HG03108 (cell line): Measurements from ENCODE around the gene JMY.

Experiments
- ATAC-seq: cut with Tn5 transposase; IDR thresholded peaks from one replicate; pipeline ENCODE4 v1.9.1; 2021; ENCODE audit warnings: moderate library complexity; ENCODE audit not compliant: unreplicated experiment

Gene JMY

GRCh38 chr5:79285285-79285684 is 49.4 kb downstream of the JMY start:
- no peak for ATAC-seq

- ATAC-seq, result no peak
These were observed 49.9 kb downstream of the JMY start for GRCh38 chr5:79285833-79286232.

- no peak for ATAC-seq
These were observed 51.4 kb downstream of the JMY start for GRCh38 chr5:79287380-79287779.

GRCh38 chr5:79287907-79288306 is 52.0 kb downstream of the JMY start:
- ATAC-seq, result no peak

- ATAC-seq, result no peak
These were observed 59.1 kb downstream of the JMY start for GRCh38 chr5:79295029-79295428.

GRCh38 chr5:79297661-79298060 is 61.7 kb downstream of the JMY start:
- no peak for ATAC-seq

- no peak for ATAC-seq
These were observed 65.2 kb downstream of the JMY start for GRCh38 chr5:79301046-79301712.

- ATAC-seq, result no peak
These were observed 66.5 kb downstream of the JMY start for GRCh38 chr5:79302454-79302853.

GRCh38 chr5:79305706-79306105 is 69.8 kb downstream of the JMY start:
- no peak for ATAC-seq

- ATAC-seq, result no peak
These were observed 83.1 kb downstream of the JMY start for GRCh38 chr5:79318935-79319614.

- ATAC-seq, result no peak
These were observed 93.5 kb downstream of the JMY start for GRCh38 chr5:79329453-79329852.

- no peak for ATAC-seq
These were observed 94.1 kb downstream of the JMY start for GRCh38 chr5:79330071-79330470.

GRCh38 chr5:79333852-79334557 is 98.1 kb downstream of the JMY start:
- ATAC-seq, result no peak

- ATAC-seq, result no peak
These were observed 110.5 kb downstream of the JMY start for GRCh38 chr5:79346420-79346824.

GRCh38 chr5:79349047-79349446 is 113.1 kb downstream of the JMY start:
- ATAC-seq, result no peak

- ATAC-seq, result no peak
These were observed 114.0 kb downstream of the JMY start for GRCh38 chr5:79349881-79350280.

- no peak for ATAC-seq
These were observed 121.5 kb downstream of the JMY start for GRCh38 chr5:79357398-79357797.
